ENCODE measurements around the gene ZDHHC11.
"Not testable (repeated sequence)": the region's sequence is repeated elsewhere in the genome, so short reads cannot be mapped to it uniquely, and the experiment has no call there.

Gene ZDHHC11

GRCh38 chr5:761059-761771 is 89.6 kb downstream of the ZDHHC11 start:
- H3K27ac ChIP-seq (ENCODE audit: low read depth, low read length): no peak overlapping the region
- no peaks in the 10 kb centered on the region for H3K27me3 ChIP-seq (ENCODE audit: control insufficient read depth, insufficient read depth, low read length)
- H3K9ac ChIP-seq (ENCODE audit: low read length): no peak overlapping the region
- H3K36me3 ChIP-seq (ENCODE audit: control insufficient read depth, insufficient read depth, low read length): peaks cover 2% of the 10 kb centered on the region
- H3K4me3 ChIP-seq (ENCODE audit: low read length): no peak overlapping the region
- peaks cover 25% of the 10 kb centered on the region for H3K4me1 ChIP-seq (ENCODE audit: control insufficient read depth, insufficient read depth, low read length)

DNA sequence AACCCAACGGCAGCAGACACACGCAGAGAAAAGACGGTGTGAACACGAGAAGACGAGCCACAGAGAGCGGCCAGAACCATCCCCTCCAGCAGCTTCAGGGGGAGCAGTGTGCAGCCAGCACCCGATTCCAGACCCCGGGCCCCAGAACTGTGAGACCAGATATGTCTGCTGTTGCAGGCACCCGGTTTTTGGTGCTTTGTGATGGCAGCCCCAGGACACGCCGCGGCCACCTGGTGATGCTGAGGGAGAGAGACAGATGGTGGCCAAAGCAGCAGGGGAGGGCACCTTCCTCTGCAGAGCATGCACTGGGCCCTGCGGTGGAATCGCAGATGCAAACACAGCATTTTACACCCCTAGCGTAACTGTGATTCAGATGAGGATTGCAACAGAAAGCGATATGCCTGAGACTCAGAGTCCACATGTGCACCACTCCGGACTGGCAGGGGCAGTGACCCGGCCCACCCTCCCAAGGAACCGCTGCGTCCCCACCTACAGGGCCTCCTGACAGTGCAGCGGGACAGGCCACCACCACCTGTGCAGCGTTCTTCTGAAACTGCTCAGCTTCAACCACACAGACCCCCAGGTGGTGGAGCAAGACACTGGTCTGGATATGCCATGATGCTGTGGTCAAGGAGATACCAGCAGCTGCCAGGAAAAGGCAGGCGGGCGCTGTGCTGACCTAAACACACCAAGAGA is 90.3 kb downstream of the ZDHHC11 start:
- Histone ChIP-seq H3K4me1 (ENCODE audit: control insufficient read depth, insufficient read depth, low read length) (peaks cover 25% of the 10 kb centered on the region), H3K27ac (ENCODE audit: low read depth, low read length) (no peak overlapping the region)

GRCh38 chr5:759781-760362 is 90.9 kb downstream of the ZDHHC11 start:
- Histone ChIP-seq H3K36me3 (ENCODE audit: control insufficient read depth, insufficient read depth, low read length) (no peaks in the 10 kb centered on the region), H3K27ac (ENCODE audit: low read depth, low read length) (peak overlapping the region; percentile 45), H3K4me3 (ENCODE audit: low read length) (no peak overlapping the region), H3K4me1 (ENCODE audit: control insufficient read depth, insufficient read depth, low read length) (peaks cover 25% of the 10 kb centered on the region), H3K9ac (ENCODE audit: low read length) (no peak overlapping the region), H3K27me3 (ENCODE audit: control insufficient read depth, insufficient read depth, low read length) (no peaks in the 10 kb centered on the region)

More for the DNA sequence above, 90.3 kb downstream of the ZDHHC11 start:
- Histone ChIP-seq H3K9ac (ENCODE audit: low read length) (no peak overlapping the region), H3K4me3 (ENCODE audit: low read length) (no peak overlapping the region), H3K27me3 (ENCODE audit: control insufficient read depth, insufficient read depth, low read length) (no peaks in the 10 kb centered on the region), H3K36me3 (ENCODE audit: control insufficient read depth, insufficient read depth, low read length) (peaks cover 1% of the 10 kb centered on the region)

DNA sequence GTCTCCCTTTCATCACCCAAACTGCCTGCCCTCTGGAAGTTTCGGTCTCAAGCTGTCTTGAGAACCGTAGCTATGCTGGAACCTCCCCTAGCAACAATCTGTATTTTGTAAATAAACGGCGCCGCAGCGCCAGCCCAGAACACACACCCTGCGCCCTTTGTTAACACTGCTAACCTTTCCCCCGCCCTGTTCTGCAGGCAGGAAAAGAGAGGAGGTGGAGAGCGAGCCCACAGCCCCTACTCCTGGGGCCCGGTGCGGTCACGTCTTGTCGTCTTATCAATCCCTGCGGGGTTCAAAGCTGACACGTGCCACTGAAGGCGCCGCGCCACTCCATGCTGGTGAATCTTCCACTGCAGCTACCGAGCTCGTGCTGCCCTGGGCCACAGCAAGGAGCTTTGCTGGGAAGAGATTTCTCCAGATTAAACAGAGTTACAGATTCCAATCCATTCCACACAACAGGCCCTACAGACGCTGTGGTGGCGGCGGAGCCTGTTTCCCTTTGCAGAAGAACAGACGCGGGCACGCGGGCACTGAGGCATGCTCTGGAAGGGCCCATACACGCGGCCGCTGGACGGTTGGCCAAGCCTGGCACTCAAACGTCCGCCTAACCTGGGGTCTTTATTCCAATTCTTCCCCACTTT is 91.6 kb downstream of the ZDHHC11 start:
- H3K27me3 ChIP-seq (ENCODE audit: control insufficient read depth, insufficient read depth, low read length): no peaks in the 10 kb centered on the region
- no peak overlapping the region for H3K9ac ChIP-seq (ENCODE audit: low read length)
- no peaks in the 10 kb centered on the region for H3K36me3 ChIP-seq (ENCODE audit: control insufficient read depth, insufficient read depth, low read length)
- H3K4me1 ChIP-seq (ENCODE audit: control insufficient read depth, insufficient read depth, low read length): peaks cover 25% of the 10 kb centered on the region
- H3K27ac ChIP-seq (ENCODE audit: low read depth, low read length): peak overlapping the region; percentile 45
- peak overlapping the region; percentile 45 for H3K4me3 ChIP-seq (ENCODE audit: low read length)

GRCh38 chr5:758698-759053 is 92.1 kb downstream of the ZDHHC11 start:
- Histone ChIP-seq H3K9ac (ENCODE audit: low read length) (no peak overlapping the region), H3K27me3 (ENCODE audit: control insufficient read depth, insufficient read depth, low read length) (no peaks in the 10 kb centered on the region), H3K4me3 (ENCODE audit: low read length) (peak overlapping the region; percentile 45), H3K36me3 (ENCODE audit: control insufficient read depth, insufficient read depth, low read length) (no peaks in the 10 kb centered on the region), H3K4me1 (ENCODE audit: control insufficient read depth, insufficient read depth, low read length) (peaks cover 25% of the 10 kb centered on the region), H3K27ac (ENCODE audit: low read depth, low read length) (peak overlapping the region; percentile 45)

- Histone ChIP-seq H3K27ac (ENCODE audit: low read depth, low read length) (peak overlapping the region; percentile 45), H3K9ac (ENCODE audit: low read length) (no peak overlapping the region), H3K27me3 (ENCODE audit: control insufficient read depth, insufficient read depth, low read length) (no peaks in the 10 kb centered on the region), H3K36me3 (ENCODE audit: control insufficient read depth, insufficient read depth, low read length) (no peaks in the 10 kb centered on the region), H3K4me3 (ENCODE audit: low read length) (peak overlapping the region; percentile 45), H3K4me1 (ENCODE audit: control insufficient read depth, insufficient read depth, low read length) (peaks cover 25% of the 10 kb centered on the region)
Measured at GRCh38 chr5:757931-758697, 92.7 kb downstream of the ZDHHC11 start.

- Histone ChIP-seq H3K4me3 (ENCODE audit: low read length) (peak overlapping the region; percentile 13), H3K9ac (ENCODE audit: low read length) (no peak overlapping the region), H3K36me3 (ENCODE audit: control insufficient read depth, insufficient read depth, low read length) (no peaks in the 10 kb centered on the region), H3K4me1 (ENCODE audit: control insufficient read depth, insufficient read depth, low read length) (peaks cover 25% of the 10 kb centered on the region), H3K27me3 (ENCODE audit: control insufficient read depth, insufficient read depth, low read length) (no peaks in the 10 kb centered on the region), H3K27ac (ENCODE audit: low read depth, low read length) (no peak overlapping the region)
Measured at GRCh38 chr5:757346-757930, 93.3 kb downstream of the ZDHHC11 start.

GRCh38 chr5:756865-757345 is 93.9 kb downstream of the ZDHHC11 start:
- H3K9ac ChIP-seq (ENCODE audit: low read length): no peak overlapping the region
- peak overlapping the region; percentile 9 for H3K4me3 ChIP-seq (ENCODE audit: low read length)
- H3K27ac ChIP-seq (ENCODE audit: low read depth, low read length): no peak overlapping the region
- no peaks in the 10 kb centered on the region for H3K27me3 ChIP-seq (ENCODE audit: control insufficient read depth, insufficient read depth, low read length)
- H3K36me3 ChIP-seq (ENCODE audit: control insufficient read depth, insufficient read depth, low read length): no peaks in the 10 kb centered on the region
- peaks cover 25% of the 10 kb centered on the region for H3K4me1 ChIP-seq (ENCODE audit: control insufficient read depth, insufficient read depth, low read length)

GRCh38 chr5:756171-756570 is 94.6 kb downstream of the ZDHHC11 start:
- Histone ChIP-seq H3K27ac (ENCODE audit: low read depth, low read length) (no peak overlapping the region), H3K4me3 (ENCODE audit: low read length) (no peak overlapping the region), H3K9ac (ENCODE audit: low read length) (no peak overlapping the region), H3K27me3 (ENCODE audit: control insufficient read depth, insufficient read depth, low read length) (no peaks in the 10 kb centered on the region), H3K4me1 (ENCODE audit: control insufficient read depth, insufficient read depth, low read length) (peaks cover 25% of the 10 kb centered on the region), H3K36me3 (ENCODE audit: control insufficient read depth, insufficient read depth, low read length) (no peaks in the 10 kb centered on the region)

DNA sequence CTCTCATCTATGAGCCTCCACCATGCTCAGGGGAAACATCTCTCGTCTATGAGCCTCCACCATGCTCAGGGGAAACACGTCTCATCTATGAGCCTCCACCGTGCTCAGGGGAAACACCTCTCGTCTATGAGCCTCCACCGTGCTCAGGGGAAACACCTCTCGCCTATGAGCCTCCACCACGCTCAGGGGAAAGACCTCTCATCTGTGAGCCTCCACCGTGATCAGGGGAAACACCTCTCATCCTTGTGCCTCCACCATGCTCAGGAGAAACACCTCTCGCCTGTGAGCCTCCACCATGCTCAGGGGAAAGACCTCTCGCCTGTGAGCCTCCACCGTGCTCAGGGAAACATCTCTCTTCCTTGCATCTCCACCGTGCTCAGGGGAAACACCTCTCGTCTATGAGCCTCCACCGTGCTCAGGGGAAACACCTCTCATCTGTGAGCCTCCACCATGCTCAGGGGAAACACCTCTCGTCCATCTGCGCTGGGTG is 96.6 kb downstream of the ZDHHC11 start:
- not testable (repeated sequence) for H3K4me3 ChIP-seq (ENCODE audit: low read length); H3K9ac ChIP-seq (ENCODE audit: low read length); H3K27me3 ChIP-seq (ENCODE audit: control insufficient read depth, insufficient read depth, low read length); H3K36me3 ChIP-seq (ENCODE audit: control insufficient read depth, insufficient read depth, low read length); H3K27ac ChIP-seq (ENCODE audit: low read depth, low read length)
- peaks cover 23% of the 10 kb centered on the region for H3K4me1 ChIP-seq (ENCODE audit: control insufficient read depth, insufficient read depth, low read length)

DNA sequence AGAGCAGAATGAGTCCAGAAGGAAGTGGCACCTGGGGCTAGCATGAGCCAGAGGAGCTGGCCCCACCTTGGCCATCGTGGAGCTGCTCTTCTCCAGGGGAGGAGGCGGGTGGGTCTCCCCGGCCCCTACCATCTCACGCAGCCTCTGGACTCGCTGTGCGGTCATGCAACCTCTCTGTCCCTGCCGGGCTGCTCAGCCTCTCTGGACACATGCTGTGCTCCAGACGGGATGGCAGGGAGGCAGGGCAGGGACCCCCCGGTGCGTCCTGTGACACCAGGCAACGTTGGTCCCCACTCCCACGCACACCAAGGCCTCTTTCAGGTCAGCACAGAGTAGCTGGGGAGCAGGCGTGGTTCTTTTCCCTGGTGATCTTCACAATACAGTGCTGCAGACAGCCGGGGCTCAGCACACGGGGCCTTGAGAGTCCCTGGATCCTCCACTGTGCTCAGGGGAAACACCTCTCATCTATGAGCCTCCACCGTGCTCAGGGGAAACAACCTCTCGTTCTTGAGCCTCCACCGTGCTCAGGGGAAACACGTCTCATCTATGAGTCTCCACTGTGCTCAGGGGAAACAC is 97.1 kb downstream of the ZDHHC11 start:
- H3K36me3 ChIP-seq (ENCODE audit: control insufficient read depth, insufficient read depth, low read length); H3K4me3 ChIP-seq (ENCODE audit: low read length); H3K9ac ChIP-seq (ENCODE audit: low read length); H3K27ac ChIP-seq (ENCODE audit: low read depth, low read length); H3K27me3 ChIP-seq (ENCODE audit: control insufficient read depth, insufficient read depth, low read length): not testable (repeated sequence)
- H3K4me1 ChIP-seq (ENCODE audit: control insufficient read depth, insufficient read depth, low read length): peaks cover 21% of the 10 kb centered on the region

Data from rectal smooth muscle tissue (tissue), 1 donor.